ENCODE measurements around the gene PTPRG.

- TF ChIP-seq CTCF (conservative IDR thresholded peaks at IDR 0.05; ENCODE audit: low read length) (no peak), EZH2phosphoT487 (IDR thresholded peaks at IDR 0.05; ENCODE audit: borderline replicate concordance, low read depth, low read length) (no peak)
Observed at GRCh38 chr3:62097121-62097520, 535.8 kb downstream of the PTPRG start.
